Measurements from ENCODE around the gene TBC1D9B. TPM values are rescaled to one million over a fixed set of nuclear protein-coding genes. Genes with fewer than 3 reads are reported as not detected.

Gene TBC1D9B
- total RNA-seq, 1 experiment from 2014 or later: 44.9 TPM

- Histone ChIP-seq H3F3A (ENCODE audit: low read length, unreplicated experiment) (peaks cover 6% of the 10 kb centered on the region), H2AFZ (ENCODE audit: low read length) (no peak overlapping the region), H3K79me2 (ENCODE audit: low read length) (peaks cover 3% of the 10 kb centered on the region; the same call in 1 of the 2 replicates), H3K9me2 (replicated peaks; ENCODE audit: low read length) (no peaks in the 10 kb centered on the region), H3K9ac (ENCODE audit: low read length) (no peak overlapping the region), H4K20me1 (ENCODE audit: low read length) (peaks cover 2% of the 10 kb centered on the region; the same call in 1 of the 2 replicates), H3K36me3 (ENCODE audit: low read depth, low read length) (peaks cover 54% of the 10 kb centered on the region), H3K9me3 (ENCODE audit: low read length) (no peaks in the 10 kb centered on the region), H3K4me2 (ENCODE audit: low read length) (no peak overlapping the region), H3K4me3 (ENCODE audit: low read length) (no peak overlapping the region), H3K27ac (ENCODE audit: low read length) (no peak overlapping the region), H3K4me1 (ENCODE audit: insufficient read depth, low read length) (no peaks in the 10 kb centered on the region), H3K27me3 (ENCODE audit: low read length) (no peaks in the 10 kb centered on the region)
- BruUV-seq (replicated peaks): no TSS peak
- intact Hi-C loops (cut with micrococcal nuclease): no loop called here
- ChIA-PET POLR2A (ENCODE audit: unreplicated experiment) (no interaction called here), CTCF (no interaction called here)
- DNase-seq (no peak), ATAC-seq (no peak)
- TF ChIP-seq EZH2 (IDR thresholded peaks at IDR 0.05; ENCODE audit: low read length, unreplicated experiment): no peak
Measured at GRCh38 chr5:179833709-179834070, 74.0 kb downstream of the TBC1D9B start.

GRCh38 chr5:179833056-179833708 is 74.5 kb downstream of the TBC1D9B start:
- no peak overlapping the region for H2AFZ ChIP-seq (ENCODE audit: low read length)
- no peaks in the 10 kb centered on the region for H3K9me3 ChIP-seq (ENCODE audit: low read length)
- H3K4me2 ChIP-seq (ENCODE audit: low read length): no peak overlapping the region
- peaks cover 5% of the 10 kb centered on the region; the same call in 1 of the 2 replicates for H3K79me2 ChIP-seq (ENCODE audit: low read length)
- H3K27me3 ChIP-seq (ENCODE audit: low read length): no peaks in the 10 kb centered on the region
- ChIA-PET POLR2A (ENCODE audit: unreplicated experiment) (no interaction called here), CTCF (no interaction called here)
- peaks cover 56% of the 10 kb centered on the region for H3K36me3 ChIP-seq (ENCODE audit: low read depth, low read length)
- DNase-seq (no peak), ATAC-seq (no peak)
- peaks cover 6% of the 10 kb centered on the region for H3F3A ChIP-seq (ENCODE audit: low read length, unreplicated experiment)
- H4K20me1 ChIP-seq (ENCODE audit: low read length): peaks cover 3% of the 10 kb centered on the region; the same call in 1 of the 2 replicates
- TF ChIP-seq EZH2 (IDR thresholded peaks at IDR 0.05; ENCODE audit: low read length, unreplicated experiment) (no peak), CTCF (conservative IDR thresholded peaks at IDR 0.05; ENCODE audit: low read depth, low read length) (no peak), EZH2phosphoT487 (IDR thresholded peaks at IDR 0.05; ENCODE audit: borderline replicate concordance, low read length) (no peak)
- no TSS peak for BruUV-seq (replicated peaks)
- intact Hi-C loops (cut with micrococcal nuclease): no loop called here
- no peak overlapping the region for H3K9ac ChIP-seq (ENCODE audit: low read length)
- H3K4me3 ChIP-seq (ENCODE audit: low read length): no peak overlapping the region
- H3K27ac ChIP-seq (ENCODE audit: low read length): no peak overlapping the region
- H3K4me1 ChIP-seq (ENCODE audit: insufficient read depth, low read length): no peaks in the 10 kb centered on the region
- H3K9me2 ChIP-seq (replicated peaks; ENCODE audit: low read length): no peaks in the 10 kb centered on the region

GRCh38 chr5:179832039-179832745 is 75.5 kb downstream of the TBC1D9B start:
- no peaks in the 10 kb centered on the region for H3K27me3 ChIP-seq (ENCODE audit: low read length)
- no peaks in the 10 kb centered on the region for H3K9me2 ChIP-seq (replicated peaks; ENCODE audit: low read length)
- no TSS peak for BruUV-seq (replicated peaks)
- TF ChIP-seq CTCF (conservative IDR thresholded peaks at IDR 0.05; ENCODE audit: low read depth, low read length) (no peak), EZH2phosphoT487 (IDR thresholded peaks at IDR 0.05; ENCODE audit: borderline replicate concordance, low read length) (no peak), EZH2 (IDR thresholded peaks at IDR 0.05; ENCODE audit: low read length, unreplicated experiment) (no peak)
- intact Hi-C loops (cut with micrococcal nuclease): no loop called here
- H2AFZ ChIP-seq (ENCODE audit: low read length): no peak overlapping the region
- peaks cover 3% of the 10 kb centered on the region; the same call in 1 of the 2 replicates for H3K4me1 ChIP-seq (ENCODE audit: insufficient read depth, low read length)
- no peak overlapping the region for H3K27ac ChIP-seq (ENCODE audit: low read length)
- DNase-seq: no peak
- peaks cover 62% of the 10 kb centered on the region for H3K36me3 ChIP-seq (ENCODE audit: low read depth, low read length)
- ChIA-PET POLR2A (ENCODE audit: unreplicated experiment) (no interaction called here), CTCF (no interaction called here)
- no peak for ATAC-seq
- H3F3A ChIP-seq (ENCODE audit: low read length, unreplicated experiment): peaks cover 6% of the 10 kb centered on the region
- H4K20me1 ChIP-seq (ENCODE audit: low read length): peaks cover 3% of the 10 kb centered on the region; the same call in 1 of the 2 replicates
- H3K4me3 ChIP-seq (ENCODE audit: low read length): no peak overlapping the region
- H3K4me2 ChIP-seq (ENCODE audit: low read length): no peak overlapping the region
- H3K9ac ChIP-seq (ENCODE audit: low read length): no peak overlapping the region
- peaks cover 9% of the 10 kb centered on the region; the same call in 1 of the 2 replicates for H3K79me2 ChIP-seq (ENCODE audit: low read length)
- H3K9me3 ChIP-seq (ENCODE audit: low read length): no peaks in the 10 kb centered on the region
